ENCODE data around the gene BBOF1. TPM values are rescaled to one million over a fixed set of nuclear protein-coding genes. Genes with fewer than 3 reads are reported as not detected.
A peak's percentile ranks its signal among the peaks of the same experiment; 100 is the strongest.

The BBOF1 gene
- total RNA-seq, 4 donors from 2014 or later = 14.0 to 22.0 (median 15.0) TPM

- Histone ChIP-seq H3K4me3 (no peak overlapping the region), H3K27me3 (no peaks in the 10 kb centered on the region), H3K27ac (peak overlapping the region in 1 of 2 donors; percentile 7), H3K9me3 (no peaks in the 10 kb centered on the region), H3K4me1 (peaks cover 0 to 7% of the 10 kb centered on the region in 2 donors), H3K36me3 (no peaks in the 10 kb centered on the region)
- intact Hi-C loops (cut with DNase I; ENCODE audit: low total_unique reads) = no loop called here
- DNase-seq = no peak
- TF ChIP-seq POLR2A (IDR thresholded peaks at IDR 0.05) (no peak), CTCF (IDR thresholded peaks at IDR 0.05) (no peak)
Measured at GRCh38 chr14:74081491-74081890, 62.3 kb downstream of the BBOF1 start.

GRCh38 chr14:74083161-74083560 lies 64.0 kb downstream of the BBOF1 start:
- intact Hi-C loops (cut with DNase I; ENCODE audit: low total_unique reads) = no loop called here

GRCh38 chr14:74083784-74084276 lies 64.7 kb downstream of the BBOF1 start:
- H3K9me3 ChIP-seq = no peaks in the 10 kb centered on the region
- H3K27me3 ChIP-seq = no peaks in the 10 kb centered on the region
- DNase-seq = no peak
- H3K4me3 ChIP-seq = peak overlapping the region; percentile 55 to 84
- H3K4me1 ChIP-seq = peaks cover 0 to 7% of the 10 kb centered on the region in 2 donors
- intact Hi-C loops (cut with DNase I; ENCODE audit: low total_unique reads) = no loop called here
- peak overlapping the region; percentile 74 to 89 for H3K27ac ChIP-seq
- H3K36me3 ChIP-seq = no peaks in the 10 kb centered on the region
- no peak for TF ChIP-seq POLR2A (IDR thresholded peaks at IDR 0.05)
- TF ChIP-seq CTCF (IDR thresholded peaks at IDR 0.05) = no peak

More at GRCh38 chr14:74083161-74083560, 64.0 kb downstream of the BBOF1 start:
- Histone ChIP-seq H3K36me3 (no peaks in the 10 kb centered on the region), H3K9me3 (no peaks in the 10 kb centered on the region), H3K27me3 (no peaks in the 10 kb centered on the region), H3K27ac (peak overlapping the region; percentile 74 to 89), H3K4me1 (peaks cover 0 to 7% of the 10 kb centered on the region in 2 donors), H3K4me3 (peak overlapping the region in 1 of 2 donors; percentile 55)
- DNase-seq = no peak
- TF ChIP-seq POLR2A (IDR thresholded peaks at IDR 0.05) = no peak
- TF ChIP-seq CTCF (IDR thresholded peaks at IDR 0.05) = no peak

GRCh38 chr14:74084277-74085046 lies 65.3 kb downstream of the BBOF1 start, which contains the start of the genes ALDH6A1 and LIN52:
ALDH6A1 (minus strand) TSS chr14:74084453; CDS start chr14:74084394, 59 bp downstream.
LIN52 (plus strand) TSS chr14:74084956; CDS start chr14:74084975, 19 bp downstream.
- intact Hi-C loops (cut with DNase I; ENCODE audit: low total_unique reads) = no loop called here
- TF ChIP-seq CTCF (IDR thresholded peaks at IDR 0.05) (peak in 2 of 4 experiments; percentile 4 to 34), POLR2A (IDR thresholded peaks at IDR 0.05) (peak; percentile 85 to 96)
- Histone ChIP-seq H3K4me1 (peaks cover 0 to 7% of the 10 kb centered on the region in 2 donors), H3K36me3 (no peaks in the 10 kb centered on the region), H3K27ac (peak within 1 kb of the TSS; percentile 84 to 89), H3K27me3 (no peaks in the 10 kb centered on the region), H3K9me3 (no peaks in the 10 kb centered on the region), H3K4me3 (peak within 1 kb of the TSS; percentile 84 to 90)
- DNase-seq = peak; percentile 100

GRCh38 chr14:74085047-74085637 lies 66.0 kb downstream of the BBOF1 start:
- intact Hi-C loops (cut with DNase I; ENCODE audit: low total_unique reads) = no loop called here
- H3K27me3 ChIP-seq = no peaks in the 10 kb centered on the region
- H3K27ac ChIP-seq = peak overlapping the region; percentile 84 to 88
- DNase-seq = no peak
- peaks cover 0 to 7% of the 10 kb centered on the region in 2 donors for H3K4me1 ChIP-seq
- H3K36me3 ChIP-seq = no peaks in the 10 kb centered on the region
- H3K4me3 ChIP-seq = peak overlapping the region; percentile 77 to 90
- no peak for TF ChIP-seq CTCF (IDR thresholded peaks at IDR 0.05)
- H3K9me3 ChIP-seq = no peaks in the 10 kb centered on the region
